Fibroblast of villous mesenchyme (primary cell): ENCODE measurements around the gene CPSF4L. TPM values are rescaled to one million over a fixed set of nuclear protein-coding genes. Genes with fewer than 3 reads are reported as not detected.
"Not testable (repeated sequence)": the region's sequence is repeated elsewhere in the genome, so short reads cannot be mapped to it uniquely, and the experiment has no call there.

Experiments used
- DNase-seq: peaks from one replicate; pipeline ENCODE4 v3.0.0-alpha.2; 2010; ENCODE audit warnings: low read depth
- H3K4me3 ChIP-seq: 2 replicates; pipeline ENCODE4 v1.5.1; 2011; ENCODE audit warnings: low read depth, mild to moderate bottlenecking, low read length
- total RNA-seq: library from RNA; depleted of rRNA; stranded (reverse); fragments of >200 nt; gene quantifications from 2 replicates; pipeline ENCODE4 v1.2.3, GENCODE V29; 2012
- TF ChIP-seq, protein P1 (sequence below): IDR thresholded peaks from 2 replicates; pipeline ENCODE4 v1.5.1; 2012; ENCODE audit warnings: low read depth, mild to moderate bottlenecking, low read length; ENCODE audit not compliant: insufficient read depth

The CPSF4L gene, protein sequence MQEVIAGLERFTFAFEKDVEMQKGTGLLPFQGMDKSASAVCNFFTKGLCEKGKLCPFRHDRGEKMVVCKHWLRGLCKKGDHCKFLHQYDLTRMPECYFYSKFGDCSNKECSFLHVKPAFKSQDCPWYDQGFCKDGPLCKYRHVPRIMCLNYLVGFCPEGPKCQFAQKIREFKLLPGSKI
- not detected in 2 replicates for total RNA-seq

DNA sequence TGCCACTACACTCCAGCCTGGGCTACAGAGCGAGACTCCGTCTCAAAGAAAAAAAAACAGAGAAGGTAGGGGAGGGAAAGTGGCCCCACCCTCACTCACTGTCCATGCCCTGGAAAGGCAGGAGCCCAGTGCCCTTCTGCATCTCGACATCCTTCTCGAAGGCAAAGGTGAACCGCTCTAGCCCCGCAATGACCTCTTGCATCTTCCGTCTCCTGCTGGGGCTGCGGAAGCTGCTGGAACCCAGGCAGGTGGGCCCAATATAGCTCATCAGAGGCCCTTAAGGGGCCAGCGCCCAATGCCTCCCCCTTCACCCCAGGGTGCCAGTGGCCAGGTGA lies at the start of gene CPSF4L:
Gene CPSF4L (minus strand): TSS at position 264 of the 335 bp plus-strand sequence. CDS start 62 bp downstream, at position 202.
- TF ChIP-seq, protein P1, sequence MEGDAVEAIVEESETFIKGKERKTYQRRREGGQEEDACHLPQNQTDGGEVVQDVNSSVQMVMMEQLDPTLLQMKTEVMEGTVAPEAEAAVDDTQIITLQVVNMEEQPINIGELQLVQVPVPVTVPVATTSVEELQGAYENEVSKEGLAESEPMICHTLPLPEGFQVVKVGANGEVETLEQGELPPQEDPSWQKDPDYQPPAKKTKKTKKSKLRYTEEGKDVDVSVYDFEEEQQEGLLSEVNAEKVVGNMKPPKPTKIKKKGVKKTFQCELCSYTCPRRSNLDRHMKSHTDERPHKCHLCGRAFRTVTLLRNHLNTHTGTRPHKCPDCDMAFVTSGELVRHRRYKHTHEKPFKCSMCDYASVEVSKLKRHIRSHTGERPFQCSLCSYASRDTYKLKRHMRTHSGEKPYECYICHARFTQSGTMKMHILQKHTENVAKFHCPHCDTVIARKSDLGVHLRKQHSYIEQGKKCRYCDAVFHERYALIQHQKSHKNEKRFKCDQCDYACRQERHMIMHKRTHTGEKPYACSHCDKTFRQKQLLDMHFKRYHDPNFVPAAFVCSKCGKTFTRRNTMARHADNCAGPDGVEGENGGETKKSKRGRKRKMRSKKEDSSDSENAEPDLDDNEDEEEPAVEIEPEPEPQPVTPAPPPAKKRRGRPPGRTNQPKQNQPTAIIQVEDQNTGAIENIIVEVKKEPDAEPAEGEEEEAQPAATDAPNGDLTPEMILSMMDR = no peak
- DNase-seq = no peak
- H3K4me3 ChIP-seq = no peak within 1 kb of the TSS

DNA sequence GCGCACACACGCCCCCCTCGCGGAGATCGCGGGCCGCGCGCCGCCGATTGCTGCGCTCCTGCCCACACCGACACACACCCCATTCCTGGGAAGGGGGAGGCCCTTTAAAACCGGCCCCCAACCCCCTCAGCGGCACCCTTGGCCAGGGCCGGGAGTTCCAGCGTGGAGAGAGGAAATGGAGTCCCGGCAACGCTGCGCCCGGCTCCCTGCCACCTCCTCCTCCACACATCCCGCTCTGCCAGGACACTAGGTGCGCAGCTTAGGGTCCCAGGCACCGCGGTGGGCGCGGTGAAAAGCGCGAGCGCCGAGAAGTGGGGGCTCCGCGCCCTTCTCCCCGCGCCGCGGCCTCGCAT lies 49.7 kb upstream of the CPSF4L start:
- TF ChIP-seq, protein P1 = no peak
- no peak for DNase-seq
- H3K4me3 ChIP-seq = peak overlapping the region; percentile 92

DNA sequence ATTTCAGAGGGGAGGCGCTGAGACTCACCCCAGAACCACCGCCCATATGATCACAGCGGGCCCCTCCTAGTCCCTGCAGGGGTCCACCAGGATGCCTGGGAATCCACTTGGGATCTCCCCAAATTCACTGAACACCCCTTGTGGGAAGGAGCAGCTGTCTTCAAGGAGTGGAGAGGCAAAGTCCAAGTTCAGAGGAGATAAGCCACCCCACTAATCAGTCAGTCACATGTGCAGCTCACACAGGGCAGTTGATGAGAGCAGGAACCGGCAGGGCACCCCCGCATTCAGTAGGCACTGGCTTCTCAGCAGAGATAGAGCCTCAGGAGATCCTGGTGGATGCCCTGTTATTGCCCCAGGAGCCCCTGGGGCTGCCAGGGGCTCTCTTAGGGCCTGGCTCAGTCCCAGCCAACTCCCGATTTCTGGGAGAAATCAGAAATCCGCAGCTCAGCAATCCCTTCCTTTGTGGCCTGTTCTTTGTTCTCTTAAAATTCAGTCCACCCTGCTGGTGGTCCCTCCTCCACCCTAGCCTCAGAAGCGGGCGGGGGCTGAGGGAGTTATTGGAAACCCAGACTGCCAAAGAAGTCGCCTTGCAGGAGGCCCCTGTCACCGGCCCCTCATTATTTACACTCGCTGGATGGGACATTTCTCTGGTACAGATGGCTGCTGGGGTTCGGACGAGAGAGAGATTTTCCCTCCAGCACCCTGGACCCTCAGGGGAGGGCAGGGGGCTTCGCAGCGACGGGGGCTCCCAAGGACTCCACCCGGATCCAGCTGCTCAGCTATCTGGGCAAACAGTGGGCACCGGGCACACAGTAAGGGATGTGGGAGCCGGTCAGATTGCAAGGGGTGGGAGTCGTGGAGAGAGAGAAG lies 48.3 kb upstream of the CPSF4L start:
- TF ChIP-seq, protein P1 = no peak
- peak overlapping the region; percentile 92 for H3K4me3 ChIP-seq
- no peak for DNase-seq

DNA sequence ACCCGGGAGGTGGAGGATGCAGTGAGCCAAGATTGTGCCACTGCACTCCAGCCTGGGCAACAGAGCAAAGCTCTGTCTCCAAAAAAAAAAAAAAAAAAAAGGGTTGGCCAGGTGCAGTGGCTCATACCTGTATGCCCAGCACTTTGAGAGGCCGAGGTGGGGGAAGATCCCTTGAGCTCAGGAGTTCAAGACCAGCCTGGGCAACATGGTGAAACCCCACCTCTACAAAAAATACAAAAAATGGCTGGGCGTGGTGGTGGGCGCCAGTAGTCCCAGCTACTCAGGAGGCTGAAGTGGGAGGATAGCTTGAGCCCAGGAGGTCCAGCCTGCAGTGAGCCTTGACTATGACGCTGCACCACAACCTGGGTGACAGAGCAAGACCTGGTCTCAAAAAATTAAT lies 47.3 kb upstream of the CPSF4L start:
- DNase-seq = not testable (repeated sequence)
- H3K4me3 ChIP-seq = peak overlapping the region; percentile 92

DNA sequence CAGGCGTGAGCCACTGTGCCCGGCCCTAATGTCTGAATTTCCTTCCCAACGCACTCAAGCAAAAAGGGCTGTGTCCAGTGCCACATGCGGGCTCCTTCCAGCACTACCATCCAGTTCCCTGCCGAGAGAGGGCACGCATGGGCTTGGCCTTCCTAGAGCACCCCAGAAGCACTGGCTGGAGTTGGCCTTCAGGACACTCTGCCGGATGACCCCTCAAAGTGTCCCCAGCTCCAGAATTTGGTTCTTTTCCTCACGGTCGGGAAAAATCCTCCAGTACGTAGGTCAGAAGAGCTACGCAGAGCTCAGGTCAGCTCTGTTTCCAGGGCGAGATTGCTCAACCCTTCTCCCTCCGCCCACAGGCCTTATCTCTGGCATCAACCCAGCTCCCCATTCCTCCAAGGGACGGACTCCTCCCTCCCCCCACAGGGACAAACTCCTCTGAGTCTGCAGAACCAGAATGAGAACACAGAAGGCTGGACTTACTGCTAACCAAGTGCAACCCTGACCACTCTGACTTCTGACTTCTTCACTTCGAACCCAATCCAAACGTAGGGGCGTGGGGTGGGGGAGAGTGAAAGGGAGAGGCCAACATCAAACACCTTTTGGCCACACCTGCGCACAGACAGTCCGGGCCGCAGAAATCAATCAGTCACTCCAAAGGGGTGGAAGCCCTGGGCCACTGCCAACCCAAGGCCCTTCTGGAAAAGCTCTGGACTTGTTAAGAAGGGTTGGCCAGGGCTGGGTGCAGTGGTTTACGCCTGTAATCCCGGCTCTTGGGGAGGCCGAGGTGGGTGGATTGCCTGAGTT lies 46.5 kb upstream of the CPSF4L start:
- peak overlapping the region; percentile 92 for H3K4me3 ChIP-seq
- peak; percentile 98 for DNase-seq
- TF ChIP-seq, protein P1 = no peak

DNA sequence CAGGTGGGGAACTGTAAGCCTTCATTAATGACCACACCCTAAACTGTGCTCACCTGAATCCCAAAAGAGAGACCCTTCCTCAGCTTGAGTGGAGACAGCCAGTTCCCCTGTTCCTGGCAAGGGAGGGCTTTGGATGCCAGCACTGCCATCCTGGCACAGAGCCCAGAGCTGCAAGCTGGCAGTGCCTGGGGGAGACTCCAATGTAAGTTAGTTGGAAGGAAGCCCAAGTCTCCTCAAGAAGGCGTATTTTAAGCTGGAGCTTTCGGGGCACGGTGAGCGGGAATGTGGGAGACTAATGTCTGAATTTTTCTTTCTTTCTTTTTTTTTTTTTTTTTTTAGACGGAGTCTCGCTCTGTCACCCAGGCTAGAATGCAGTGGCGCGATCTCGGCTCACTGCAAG lies 45.5 kb upstream of the CPSF4L start:
- no peak overlapping the region for H3K4me3 ChIP-seq
- DNase-seq = no peak
- TF ChIP-seq, protein P1 = no peak
